BLaER1 treated with 17β-estradiol and CSF1 and Interleukin-3, amounts not matched to agents 10 nM and 100 nM (cell line): ENCODE results near the gene DPH6.
A peak's percentile ranks its signal among the peaks of the same experiment; 100 is the strongest.

Source experiments
- H3K27ac ChIP-seq, 11 experiments: shearing (Covaris generic); formaldehyde crosslinking; 2 replicates each; pipeline ENCODE4 v1.8.1; 2022
- H3K27me3 ChIP-seq, 11 experiments: shearing (Covaris generic); formaldehyde crosslinking; 2 replicates each; pipeline ENCODE4 v1.8.1; 2022
- H3K36me3 ChIP-seq, 11 experiments: shearing (Covaris generic); formaldehyde crosslinking; 2 replicates each; pipeline ENCODE4 v1.8.1; 2022
- H3K4me1 ChIP-seq, 10 experiments: shearing (Covaris generic); formaldehyde crosslinking; 2 replicates each; pipeline ENCODE4 v1.8.1; 2022
- H3K4me2 ChIP-seq, 11 experiments: shearing (Covaris generic); formaldehyde crosslinking; 2 replicates each; pipeline ENCODE4 v1.8.1; 2022
- H3K4me3 ChIP-seq, 10 experiments: shearing (Covaris generic); formaldehyde crosslinking; 2 replicates each; pipeline ENCODE4 v1.8.1; 2022
- H3K9ac ChIP-seq, 11 experiments: shearing (Covaris generic); formaldehyde crosslinking; 2 replicates each; pipeline ENCODE4 v1.8.1; 2022
- H3K9me3 ChIP-seq, 11 experiments: shearing (Covaris generic); formaldehyde crosslinking; replicated peaks in 1 of 11; 2 replicates each; pipeline ENCODE4 v1.8.1; 2022
- H4K20me1 ChIP-seq, 11 experiments: shearing (Covaris generic); formaldehyde crosslinking; 2 replicates each; pipeline ENCODE4 v1.8.1; 2022
- Cebpa-rat ChIP-seq, 11 experiments: shearing (Covaris generic); IDR thresholded peaks; 2 replicates each; pipeline ENCODE4 v1.8.1; 2022

DPH6 gene

DNA sequence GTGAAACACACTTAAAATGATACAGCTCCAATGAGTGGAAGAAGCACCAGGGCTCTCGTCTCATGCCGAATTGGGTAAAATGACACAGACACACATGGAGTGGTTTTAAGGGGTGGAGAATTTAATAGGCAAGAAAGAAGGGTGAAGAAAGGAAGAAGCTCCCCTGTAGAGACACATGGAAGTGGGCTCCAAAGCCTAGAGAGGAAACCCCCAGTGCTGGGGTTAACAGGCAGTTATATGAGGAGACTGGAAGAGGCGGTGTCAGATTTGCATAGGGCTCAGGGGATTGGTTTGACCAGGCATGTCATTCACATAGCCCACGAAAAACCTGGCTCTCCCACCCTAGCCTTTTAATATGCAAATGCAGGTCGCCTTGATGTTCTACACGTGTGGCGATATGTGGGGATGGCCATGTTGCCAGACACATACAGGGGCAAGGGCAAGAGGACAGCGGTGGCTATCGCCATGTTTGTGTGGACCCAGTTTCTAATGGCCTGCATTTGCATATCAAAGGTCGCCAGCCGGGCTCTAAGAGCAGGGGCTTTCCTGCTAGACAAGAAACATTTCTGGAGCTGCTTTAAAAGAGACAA lies 1.9 kb upstream of the DPH6 start:
- Histone ChIP-seq H4K20me1 (no peaks in the 10 kb centered on the region), H3K27ac (no peak overlapping the region), H3K27me3 (no peaks in the 10 kb centered on the region), H3K9me3 (no peaks in the 10 kb centered on the region), H3K4me1 (peaks cover 13 to 17% (median 16%) of the 10 kb centered on the region in 10 experiments), H3K9ac (no peak overlapping the region), H3K4me2 (no peak overlapping the region), H3K4me3 (no peak overlapping the region), H3K36me3 (no peaks in the 10 kb centered on the region)
- no peak for TF ChIP-seq Cebpa-rat (IDR thresholded peaks at IDR 0.05)

DNA sequence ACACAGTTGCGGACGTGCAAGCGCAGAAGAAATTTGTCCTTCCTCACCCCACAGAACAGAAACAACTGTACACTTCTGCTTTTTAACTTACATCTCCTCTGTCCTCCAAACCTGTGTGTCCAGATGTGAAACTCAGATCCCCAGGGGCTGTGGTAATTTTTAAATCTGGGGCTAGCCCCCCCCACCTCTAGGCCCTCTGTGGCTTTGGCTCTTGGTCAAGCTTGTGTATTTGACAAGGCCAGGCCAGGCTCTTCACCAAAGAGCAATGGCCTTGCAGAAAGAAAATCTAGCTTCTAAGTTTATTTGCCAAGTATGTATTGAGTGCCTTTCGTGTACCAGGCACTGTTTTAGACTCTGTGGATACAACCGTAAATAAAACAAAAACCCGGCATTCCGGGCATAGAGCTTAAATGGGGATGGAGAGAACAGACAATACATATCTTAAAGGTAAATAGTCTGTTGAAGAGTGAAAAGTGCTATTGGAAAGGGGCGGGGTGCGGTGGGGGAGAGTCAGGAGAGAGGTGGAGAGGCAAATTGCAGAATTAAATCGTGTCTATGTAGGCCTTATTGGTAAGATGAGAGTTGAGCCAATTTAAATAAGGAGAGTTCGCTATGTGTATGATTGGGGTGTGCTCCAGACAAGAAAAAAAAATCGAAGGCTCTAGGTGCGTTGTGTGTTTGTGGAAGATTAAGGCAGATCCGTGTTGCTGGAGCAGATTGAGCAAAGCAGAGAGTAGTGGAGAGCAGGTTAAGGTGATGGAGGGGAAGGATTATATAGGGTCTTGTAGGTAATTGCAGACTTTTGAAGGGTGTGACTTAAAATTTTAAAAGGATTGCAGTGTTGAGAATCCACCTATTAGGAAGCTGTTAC lies 781 bp upstream of the DPH6 start:
- H3K36me3 ChIP-seq = no peaks in the 10 kb centered on the region
- H3K27me3 ChIP-seq = no peaks in the 10 kb centered on the region
- peak overlapping the region; percentile 73 to 93 (median 84) for H3K4me2 ChIP-seq
- no peaks in the 10 kb centered on the region for H3K9me3 ChIP-seq
- H3K27ac ChIP-seq = peak overlapping the region; percentile 95 to 99 (median 97)
- H4K20me1 ChIP-seq = no peaks in the 10 kb centered on the region
- peaks cover 13 to 17% (median 16%) of the 10 kb centered on the region in 10 experiments for H3K4me1 ChIP-seq
- peak overlapping the region; percentile 61 to 78 (median 70) for H3K4me3 ChIP-seq
- H3K9ac ChIP-seq = peak overlapping the region; percentile 91 to 98 (median 95)
- no peak for TF ChIP-seq Cebpa-rat (IDR thresholded peaks at IDR 0.05)

DNA sequence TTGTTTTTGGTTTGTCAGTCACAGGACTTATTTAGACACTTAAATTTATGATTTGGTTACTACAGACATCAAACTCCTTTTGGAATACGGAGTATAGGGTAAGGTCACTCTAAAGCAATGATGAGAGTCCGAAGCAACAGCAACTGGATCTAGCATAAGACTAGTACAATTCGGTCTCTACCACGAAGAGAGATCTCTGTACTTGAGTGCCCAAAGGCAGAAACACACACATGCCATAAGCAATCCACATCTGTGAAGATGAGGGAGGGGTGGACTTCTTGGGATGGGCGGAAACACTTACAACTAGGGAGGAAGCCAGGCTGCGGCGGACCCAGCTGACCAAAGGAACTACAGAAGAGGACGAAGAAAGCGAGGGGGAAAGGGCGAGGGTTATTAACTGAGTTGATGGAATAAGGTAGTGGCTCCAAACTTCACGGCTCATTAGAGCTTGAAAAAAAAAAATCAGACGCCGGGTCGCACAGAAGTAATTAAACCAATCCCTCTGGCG lies 595 bp downstream of the DPH6 start:
- Histone ChIP-seq H3K4me2 (peak overlapping the region; percentile 73 to 93 (median 84)), H3K9me3 (no peaks in the 10 kb centered on the region), H3K9ac (peak overlapping the region; percentile 91 to 98 (median 95)), H3K4me3 (peak overlapping the region; percentile 61 to 78 (median 70)), H4K20me1 (no peaks in the 10 kb centered on the region), H3K27ac (peak overlapping the region; percentile 95 to 99 (median 97)), H3K27me3 (no peaks in the 10 kb centered on the region), H3K4me1 (peaks cover 13 to 17% (median 16%) of the 10 kb centered on the region in 10 experiments), H3K36me3 (no peaks in the 10 kb centered on the region)
- TF ChIP-seq Cebpa-rat (IDR thresholded peaks at IDR 0.05) = no peak

DNA sequence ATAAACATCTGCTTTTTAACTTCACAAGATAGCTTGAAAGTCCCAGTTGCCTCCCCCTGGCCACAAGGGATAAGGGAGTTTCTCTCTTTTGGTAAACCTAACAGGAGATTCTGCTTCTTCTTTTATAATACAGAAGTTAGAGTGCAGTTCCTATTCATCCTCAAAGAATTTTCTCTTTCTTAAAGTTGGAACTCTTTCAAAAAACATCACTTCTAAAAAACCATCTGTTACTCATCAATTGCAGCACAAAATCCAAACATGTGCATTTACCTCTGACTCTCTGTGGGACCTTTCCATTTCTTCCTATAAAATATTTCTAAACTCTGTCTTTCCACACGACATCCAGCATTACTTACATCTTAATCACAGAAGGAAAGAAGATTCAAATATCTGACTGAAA lies 5.1 kb downstream of the DPH6 start:
- no peaks in the 10 kb centered on the region for H3K9me3 ChIP-seq
- H3K4me1 ChIP-seq = peaks cover 6 to 10% (median 8%) of the 10 kb centered on the region in 10 experiments; a peak in 18 of 20 replicates
- no peak for TF ChIP-seq Cebpa-rat (IDR thresholded peaks at IDR 0.05)
- H3K4me2 ChIP-seq = no peak overlapping the region
- H3K36me3 ChIP-seq = peaks cover 0 to 17% (median 6%) of the 10 kb centered on the region in 11 experiments; a peak in 9 of 22 replicates
- no peaks in the 10 kb centered on the region for H3K27me3 ChIP-seq
- no peak overlapping the region for H3K27ac ChIP-seq
- H3K9ac ChIP-seq = no peak overlapping the region
- no peak overlapping the region for H3K4me3 ChIP-seq
- H4K20me1 ChIP-seq = no peaks in the 10 kb centered on the region

DNA sequence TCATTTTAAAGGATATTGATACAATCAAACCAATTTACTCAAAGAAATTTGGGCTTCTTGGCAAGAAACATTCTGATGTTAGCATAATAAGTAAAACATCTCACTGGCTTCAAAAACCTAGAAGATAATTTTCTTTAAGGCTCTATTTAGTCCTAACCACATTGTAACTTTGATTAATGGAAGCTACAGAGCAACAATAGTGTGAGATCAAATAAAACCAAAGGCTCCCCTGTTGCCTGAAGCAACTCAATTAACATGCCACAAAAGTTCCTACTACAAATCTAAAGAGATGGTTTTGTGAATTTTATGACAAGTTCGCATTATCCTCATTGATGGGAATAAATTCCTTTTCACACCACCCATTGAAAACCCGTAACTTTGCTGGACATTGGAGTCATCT lies 5.9 kb downstream of the DPH6 start:
- Histone ChIP-seq H3K4me1 (peaks cover 2 to 6% (median 5%) of the 10 kb centered on the region in 10 experiments; a peak in 18 of 20 replicates), H3K27ac (no peak overlapping the region), H3K4me2 (no peak overlapping the region), H3K4me3 (no peak overlapping the region), H3K9ac (no peak overlapping the region), H3K36me3 (peaks cover 0 to 17% (median 6%) of the 10 kb centered on the region in 11 experiments; a peak in 9 of 22 replicates), H3K27me3 (no peaks in the 10 kb centered on the region), H3K9me3 (no peaks in the 10 kb centered on the region), H4K20me1 (no peaks in the 10 kb centered on the region)
- TF ChIP-seq Cebpa-rat (IDR thresholded peaks at IDR 0.05) = no peak

DNA sequence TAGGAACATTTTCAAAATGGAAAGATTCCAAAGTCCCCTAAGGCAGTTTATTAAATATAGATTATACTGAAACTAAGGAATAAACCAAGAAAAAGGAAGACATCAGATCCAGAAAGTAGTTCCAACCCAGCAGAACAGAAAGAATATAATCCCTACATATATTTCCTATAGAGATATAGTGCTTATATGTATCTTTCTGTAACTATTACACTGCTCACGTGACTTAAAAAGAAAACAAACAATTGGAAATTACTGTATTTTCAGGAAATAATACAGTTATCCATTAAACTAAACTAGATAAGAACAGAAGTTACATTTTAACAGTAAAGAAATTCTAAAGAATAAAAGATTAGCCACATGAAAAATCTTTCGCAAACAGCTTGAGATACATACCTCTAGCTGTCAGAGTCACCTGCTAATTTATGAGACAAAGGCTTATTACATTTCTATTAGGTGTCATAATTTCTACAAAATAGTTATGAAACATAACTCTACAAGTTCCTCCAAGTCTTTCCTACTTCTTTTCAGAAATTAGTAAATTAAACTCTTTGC lies 10.5 kb downstream of the DPH6 start:
- H3K36me3 ChIP-seq = peaks cover 5 to 43% (median 18%) of the 10 kb centered on the region in 11 experiments; a peak in 16 of 22 replicates
- no peak for TF ChIP-seq Cebpa-rat (IDR thresholded peaks at IDR 0.05)
- H3K27ac ChIP-seq = no peak overlapping the region
- H3K27me3 ChIP-seq = no peaks in the 10 kb centered on the region
- H3K4me1 ChIP-seq = no peaks in the 10 kb centered on the region
- H3K9me3 ChIP-seq = no peaks in the 10 kb centered on the region
- H3K4me2 ChIP-seq = no peak overlapping the region
- H4K20me1 ChIP-seq = no peaks in the 10 kb centered on the region
- no peak overlapping the region for H3K4me3 ChIP-seq
- H3K9ac ChIP-seq = no peak overlapping the region

DNA sequence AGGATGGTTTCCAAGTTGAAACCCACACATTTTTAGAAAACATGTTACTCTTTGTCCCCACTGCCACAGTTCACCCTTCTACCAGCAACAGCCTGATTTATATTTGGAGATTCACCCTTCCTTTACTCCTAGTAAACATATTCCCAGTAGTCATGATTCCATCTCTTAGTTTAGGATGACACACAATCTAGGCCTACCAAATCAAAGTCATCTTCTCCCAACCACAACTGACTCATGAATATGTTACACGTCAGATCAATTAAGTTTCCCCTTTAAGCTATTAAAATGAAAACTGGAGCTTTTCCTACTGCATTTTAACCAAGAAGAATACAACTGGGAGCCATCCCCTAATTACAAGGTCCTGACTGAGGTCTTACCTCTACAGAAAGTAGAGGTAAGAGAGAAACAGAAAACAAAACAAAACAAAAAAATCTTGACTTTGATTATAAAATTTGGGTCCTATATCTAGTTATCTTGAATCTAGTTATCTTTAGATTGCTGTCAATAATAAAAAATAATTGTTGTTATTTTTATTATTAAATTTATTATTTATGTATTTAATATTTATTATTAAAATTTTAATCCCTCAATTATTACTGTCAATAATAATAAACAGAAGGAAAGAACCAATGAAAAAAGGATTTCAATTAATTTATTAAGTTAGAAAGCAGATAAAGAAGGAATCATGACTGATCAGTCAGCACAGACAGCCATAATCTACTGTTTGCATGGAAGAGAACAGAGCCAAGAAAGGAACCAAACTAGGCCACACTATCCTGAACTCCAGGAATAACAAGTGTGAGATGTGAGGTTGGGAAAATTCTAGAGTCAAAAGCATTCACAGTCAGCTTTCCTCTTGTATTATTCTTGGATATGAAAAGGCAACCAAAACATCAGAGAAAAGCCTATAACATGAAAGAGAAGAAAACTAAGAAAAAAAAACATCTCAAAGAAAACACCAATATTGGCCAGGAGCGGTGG lies 12.5 kb downstream of the DPH6 start:
- Histone ChIP-seq H3K9ac (no peak overlapping the region), H3K27ac (no peak overlapping the region), H3K27me3 (no peaks in the 10 kb centered on the region), H3K4me2 (no peak overlapping the region), H3K4me3 (no peak overlapping the region), H4K20me1 (no peaks in the 10 kb centered on the region), H3K4me1 (no peaks in the 10 kb centered on the region), H3K9me3 (peaks cover 8 to 14% (median 9%) of the 10 kb centered on the region in 11 experiments), H3K36me3 (peaks cover 7 to 49% (median 24%) of the 10 kb centered on the region in 11 experiments; a peak in 18 of 22 replicates)
- no peak for TF ChIP-seq Cebpa-rat (IDR thresholded peaks at IDR 0.05)

DNA sequence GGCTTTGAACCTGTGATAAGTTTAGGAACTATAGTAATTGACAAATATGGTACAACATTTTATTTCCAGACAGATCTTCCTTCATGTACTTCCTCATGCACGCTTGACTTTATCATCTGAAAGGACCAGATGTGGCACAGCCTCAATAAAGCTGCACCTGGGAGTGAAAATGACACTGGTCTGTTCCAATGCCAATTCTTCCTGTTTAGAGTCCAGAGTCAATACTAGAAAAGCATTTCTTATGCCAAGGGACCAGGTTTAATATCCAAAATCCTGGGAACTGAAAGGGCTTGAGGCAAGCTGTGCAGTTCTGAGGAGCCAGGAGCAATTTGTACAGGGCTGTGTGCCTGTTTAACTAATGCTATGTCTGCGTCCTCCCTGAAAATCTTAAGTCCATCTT lies 15.3 kb downstream of the DPH6 start:
- Histone ChIP-seq H3K9me3 (peaks cover 8 to 15% (median 9%) of the 10 kb centered on the region in 11 experiments), H3K36me3 (peaks cover 0 to 41% (median 16%) of the 10 kb centered on the region in 11 experiments; a peak in 16 of 22 replicates), H3K4me3 (no peak overlapping the region), H3K4me1 (no peaks in the 10 kb centered on the region), H3K27me3 (no peaks in the 10 kb centered on the region), H4K20me1 (no peaks in the 10 kb centered on the region), H3K9ac (no peak overlapping the region), H3K27ac (no peak overlapping the region), H3K4me2 (no peak overlapping the region)
- TF ChIP-seq Cebpa-rat (IDR thresholded peaks at IDR 0.05) = no peak
